Activated gamma-delta T cell treated with anti-CD3 and anti-CD28 coated beads, Interleukin-2, amount 50 U/mL, for 16 hours (primary cell): ENCODE results near the gene INTS11.
"Not testable (repeated sequence)": the region's sequence is repeated elsewhere in the genome, so short reads cannot be mapped to it uniquely, and the experiment has no call there.

ENCODE experiments used
- DNase-seq: peaks from one replicate; pipeline ENCODE4 v3.0.0-alpha.2; 2020; ENCODE audit warnings: low read depth

The INTS11 gene

GRCh38 chr1:1329304-1330210 is 5.1 kb upstream of the INTS11 start:
- no peak for DNase-seq

- DNase-seq: no peak
These were observed 3.8 kb upstream of the INTS11 start for GRCh38 chr1:1328254-1328653.

GRCh38 chr1:1327291-1327690 is 2.8 kb upstream of the INTS11 start:
- DNase-seq: no peak

GRCh38 chr1:1326075-1326605 is 1.7 kb upstream of the INTS11 start:
- no peak for DNase-seq

- DNase-seq: no peak
These were observed 1.0 kb upstream of the INTS11 start for GRCh38 chr1:1325288-1326074.

GRCh38 chr1:1324084-1324523 is 356 bp downstream of the INTS11 start:
- no peak for DNase-seq

- DNase-seq: no peak
These were observed 1.5 kb downstream of the INTS11 start for GRCh38 chr1:1322952-1323351.

GRCh38 chr1:1322418-1322817 is 2.0 kb downstream of the INTS11 start:
- DNase-seq: no peak

- DNase-seq: no peak
These were observed 3.0 kb downstream of the INTS11 start for GRCh38 chr1:1321477-1321876.

- no peak for DNase-seq
These were observed 3.6 kb downstream of the INTS11 start for GRCh38 chr1:1320666-1321448.

GRCh38 chr1:1319646-1319941 is 4.9 kb downstream of the INTS11 start:
- DNase-seq: no peak

- DNase-seq: no peak
These were observed 5.4 kb downstream of the INTS11 start for GRCh38 chr1:1318777-1319645.

GRCh38 chr1:1318131-1318652 is 6.3 kb downstream of the INTS11 start:
- DNase-seq: no peak

- no peak for DNase-seq
These were observed 7.0 kb downstream of the INTS11 start for GRCh38 chr1:1317420-1317819.

GRCh38 chr1:1316199-1316598 is 8.3 kb downstream of the INTS11 start:
- DNase-seq: not testable (repeated sequence)

- no peak for DNase-seq
These were observed 9.0 kb downstream of the INTS11 start for GRCh38 chr1:1315435-1315954.

GRCh38 chr1:1314678-1315335 is 9.7 kb downstream of the INTS11 start:
- DNase-seq: no peak

- DNase-seq: no peak
These were observed 10.2 kb downstream of the INTS11 start for GRCh38 chr1:1314237-1314586.

- no peak for DNase-seq
These were observed 10.8 kb downstream of the INTS11 start for GRCh38 chr1:1313500-1314236.
